H9 (cell line): ENCODE measurements around the gene RAB5IF. TPM values are rescaled to one million over a fixed set of nuclear protein-coding genes. Genes with fewer than 3 reads are reported as not detected.

ENCODE experiments used
- DNase-seq: peaks from one replicate; pipeline ENCODE4 v3.0.0-alpha.2; 2017
- H2AFZ ChIP-seq: one replicate; pipeline ENCODE4 v1.6.1; 2013; ENCODE audit warnings: mild to moderate bottlenecking, low read length, control low read depth, moderate library complexity
- H2AK5ac ChIP-seq: 2 replicates; pipeline ENCODE4 v1.6.1; 2013; ENCODE audit warnings: low read length, control low read depth, mixed read lengths; ENCODE audit not compliant: insufficient read length
- H2BK120ac ChIP-seq: one replicate; pipeline ENCODE4 v1.6.1; 2013; ENCODE audit warnings: low read depth, mild to moderate bottlenecking, low read length, control low read depth, inconsistent platforms; ENCODE audit not compliant: poor library complexity, severe bottlenecking
- H2BK12ac ChIP-seq: 2 replicates; pipeline ENCODE4 v1.6.1; 2013; ENCODE audit warnings: low read length, control low read depth, mixed read lengths, low read depth; ENCODE audit not compliant: insufficient read length
- H2BK15ac ChIP-seq: 2 replicates; pipeline ENCODE4 v1.6.1; 2013; ENCODE audit warnings: low read depth, low read length, control low read depth
- H2BK20ac ChIP-seq: one replicate; pipeline ENCODE4 v1.6.1; 2013; ENCODE audit warnings: low read depth, mild to moderate bottlenecking, low read length, control low read depth, inconsistent platforms; ENCODE audit not compliant: poor library complexity, severe bottlenecking
- H2BK5ac ChIP-seq: 2 replicates; pipeline ENCODE4 v1.6.1; 2013; ENCODE audit warnings: low read length, control low read depth, mixed read lengths; ENCODE audit not compliant: insufficient read length
- H3K14ac ChIP-seq: 2 replicates; pipeline ENCODE4 v1.6.1; 2013; ENCODE audit warnings: low read length, control low read depth; ENCODE audit not compliant: insufficient read depth
- H3K18ac ChIP-seq: 2 replicates; pipeline ENCODE4 v1.6.1; 2013; ENCODE audit warnings: low read depth, mild to moderate bottlenecking, mixed read lengths, low read length, control low read depth; ENCODE audit not compliant: insufficient read length
- H3K23ac ChIP-seq: 2 replicates; pipeline ENCODE4 v1.6.1; 2013; ENCODE audit warnings: low read length, control low read depth, mixed read lengths, low read depth; ENCODE audit not compliant: insufficient read length
- H3K23me2 ChIP-seq: 2 replicates; pipeline ENCODE4 v1.6.1; 2013; ENCODE audit warnings: low read depth, mild to moderate bottlenecking, mixed read lengths, low read length, control low read depth; ENCODE audit not compliant: insufficient read length, poor library complexity, severe bottlenecking
- H3K27ac ChIP-seq: 2 replicates; pipeline ENCODE4 v1.5.1; 2013; ENCODE audit warnings: low read length, control low read depth, mixed read lengths, low read depth; ENCODE audit not compliant: insufficient read length
- H3K27me3 ChIP-seq: 2 replicates; pipeline ENCODE4 v1.6.1; 2013; ENCODE audit warnings: low read length, control low read depth, inconsistent platforms; ENCODE audit not compliant: insufficient read depth
- H3K4ac ChIP-seq: 2 replicates; pipeline ENCODE4 v1.6.1; 2013; ENCODE audit warnings: low read depth, mild to moderate bottlenecking, control low read depth, inconsistent platforms, low read length, moderate library complexity
- H3K4me1 ChIP-seq: 2 replicates; pipeline ENCODE4 v1.6.1; 2013; ENCODE audit warnings: low read length, control low read depth, inconsistent platforms; ENCODE audit not compliant: insufficient read depth
- H3K4me2 ChIP-seq: 2 replicates; pipeline ENCODE4 v1.6.1; 2013; ENCODE audit warnings: low read length, control low read depth, mixed read lengths; ENCODE audit not compliant: insufficient read length, insufficient read depth
- H3K56ac ChIP-seq: 2 replicates; pipeline ENCODE4 v1.6.1; 2013; ENCODE audit warnings: low read depth, mild to moderate bottlenecking, mixed read lengths, low read length, control low read depth; ENCODE audit not compliant: insufficient read length
- H3K79me1 ChIP-seq: 2 replicates; pipeline ENCODE4 v1.6.1; 2013; ENCODE audit warnings: low read depth, mild to moderate bottlenecking, moderate library complexity, low read length, control low read depth, inconsistent platforms; ENCODE audit not compliant: insufficient read depth, poor library complexity, severe bottlenecking
- H3K79me2 ChIP-seq: 2 replicates; pipeline ENCODE4 v1.6.1; 2013; ENCODE audit warnings: low read length, control low read depth, inconsistent platforms; ENCODE audit not compliant: insufficient read depth
- H3K9ac ChIP-seq: 2 replicates; pipeline ENCODE4 v1.6.1; 2013; ENCODE audit warnings: low read length, control low read depth, mixed read lengths; ENCODE audit not compliant: insufficient read length; ENCODE audit errors: extremely low read depth
- H3K9me3 ChIP-seq: one replicate; pipeline ENCODE4 v1.6.1; 2013; ENCODE audit warnings: low read depth, low read length, inconsistent platforms; ENCODE audit not compliant: control insufficient read depth
- H3T11ph ChIP-seq: one replicate; pipeline ENCODE4 v1.6.1; 2013; ENCODE audit warnings: mild to moderate bottlenecking, low read length, control low read depth, inconsistent platforms
- H4K20me1 ChIP-seq: one replicate; pipeline ENCODE4 v1.6.1; 2013; ENCODE audit not compliant: control insufficient read depth, insufficient read length, insufficient read depth
- H4K5ac ChIP-seq: 2 replicates; pipeline ENCODE4 v1.6.1; 2013; ENCODE audit warnings: low read depth, mild to moderate bottlenecking, mixed read lengths, low read length, control low read depth; ENCODE audit not compliant: insufficient read length
- H4K8ac ChIP-seq: replicated peaks from 2 replicates; pipeline ENCODE4 v1.6.1; 2013; ENCODE audit warnings: low read length, control low read depth, mixed read lengths, low read depth; ENCODE audit not compliant: insufficient read length
- H4K91ac ChIP-seq: 2 replicates; pipeline ENCODE4 v1.6.1; 2013; ENCODE audit warnings: low read depth, mild to moderate bottlenecking, moderate library complexity, mixed read lengths, low read length, control low read depth; ENCODE audit not compliant: insufficient read length
- H3K27ac Mint-ChIP-seq, 3 experiments: 2 replicates in 2 of 3; 3 replicates in 1 of 3; pipeline ENCODE4 v1.8.0; 2020 to 2021; ENCODE audit warnings: mixed read lengths in 3 of 3, mild to moderate bottlenecking in 1 of 3, moderate library complexity in 1 of 3
- H3K27me3 Mint-ChIP-seq: 2 replicates; pipeline ENCODE4 v1.8.0; 2021; ENCODE audit warnings: low read depth, mild to moderate bottlenecking, moderate library complexity, mixed read lengths
- H3K36me3 Mint-ChIP-seq, 3 experiments: 2 replicates in 2 of 3; 3 replicates in 1 of 3; pipeline ENCODE4 v1.8.0; 2020 to 2021; ENCODE audit warnings: low read depth in 3 of 3, mixed read lengths in 3 of 3; ENCODE audit not compliant: insufficient read depth in 1 of 3
- H3K4me1 Mint-ChIP-seq, 2 experiments: 2 replicates each; pipeline ENCODE4 v1.8.0; 2020; ENCODE audit warnings: mixed read lengths in 2 of 2
- H3K4me3 Mint-ChIP-seq, 2 experiments: 2 replicates in 1 of 2; 3 replicates in 1 of 2; pipeline ENCODE4 v1.8.0; 2020 to 2021; ENCODE audit warnings: mild to moderate bottlenecking in 2 of 2, mixed read lengths in 2 of 2, moderate library complexity in 1 of 2
- H3K9me3 Mint-ChIP-seq, 2 experiments: 2 replicates in 1 of 2; 3 replicates in 1 of 2; pipeline ENCODE4 v1.8.0; 2020; ENCODE audit warnings: mild to moderate bottlenecking in 2 of 2, mixed read lengths in 2 of 2, moderate library complexity in 1 of 2
- CTCF ChIP-seq: fragments of 200-600 bp; sonication (generic); conservative IDR thresholded peaks from 3 replicates; pipeline ENCODE4 v1.8.0; 2021; ENCODE audit warnings: antibody characterized with exemption, mild to moderate bottlenecking
- WGBS: extraction: QIAGEN DNeasy Blood & Tissue Kit; methylation state at CpG from one replicate; pipeline ENCODE4 v1.1.7; 2013; ENCODE audit warnings: missing lambda C conversion rate, low lambda C conversion rate, mixed read lengths; ENCODE audit not compliant: insufficient read length; ENCODE audit errors: extremely low coverage; 5-methylcytosine and 5-hydroxymethylcytosine counted together
- total RNA-seq: library from RNA; stranded (reverse); gene quantifications from 2 replicates; pipeline ENCODE4 v1.2.1, GENCODE V29; 2021

RAB5IF gene
- total RNA-seq, 1 experiment from 2014 or later, result 96.5 TPM

- no peak overlapping the region for H2BK15ac ChIP-seq
- no peak overlapping the region for H3K4me3 Mint-ChIP-seq
Observed at GRCh38 chr20:36579996-36580545, 25.5 kb upstream of the RAB5IF start.

More at GRCh38 chr20:36579996-36580545, 25.5 kb upstream of the RAB5IF start:
- no peak overlapping the region for H2BK12ac ChIP-seq
- H3K23ac ChIP-seq, result no peak overlapping the region
- H3K9ac ChIP-seq, result no peak overlapping the region
- H3K79me2 ChIP-seq, result peaks cover 12% of the 10 kb centered on the region; the same call in 1 of the 2 replicates
- H3K27ac Mint-ChIP-seq, result peak overlapping the region in 2 of 3 experiments; percentile 21 to 42; a peak in 1 of 7 replicates
- H3K23me2 ChIP-seq, result peaks cover under 1% of the 10 kb centered on the region
- H3K27me3 Mint-ChIP-seq, result no peaks in the 10 kb centered on the region
- H3K79me1 ChIP-seq, result no peaks in the 10 kb centered on the region
- peaks cover 28 to 32% of the 10 kb centered on the region in 2 experiments for H3K4me1 Mint-ChIP-seq
- H4K8ac ChIP-seq, result no peak overlapping the region
- WGBS, result no CpG with 5 or more reads among the region's 2 CpGs
- no peaks in the 10 kb centered on the region for H3K27me3 ChIP-seq
- no peak overlapping the region; the same call in 1 of the 2 replicates for H3K14ac ChIP-seq
- H2BK5ac ChIP-seq, result no peak overlapping the region
- H4K20me1 ChIP-seq, result no peaks in the 10 kb centered on the region
- no peak overlapping the region for H4K5ac ChIP-seq
- no peak overlapping the region for H3T11ph ChIP-seq
- no peaks in the 10 kb centered on the region; a peak in 1 of 5 replicates for H3K9me3 Mint-ChIP-seq
- H3K36me3 Mint-ChIP-seq, result peaks cover 30 to 54% (median 45%) of the 10 kb centered on the region in 3 experiments
- no peaks in the 10 kb centered on the region for H3K9me3 ChIP-seq
- DNase-seq, result no peak
- H3K4ac ChIP-seq, result no peak overlapping the region
- H3K27ac ChIP-seq, result no peak overlapping the region
- H3K4me2 ChIP-seq, result no peak overlapping the region
- peaks cover 5% of the 10 kb centered on the region; the same call in 1 of the 2 replicates for H3K4me1 ChIP-seq
- no peak overlapping the region for H3K18ac ChIP-seq
- no peak overlapping the region for H2AFZ ChIP-seq
- TF ChIP-seq CTCF, result no peak
- H2AK5ac ChIP-seq, result no peak overlapping the region
- H2BK120ac ChIP-seq, result no peak overlapping the region
- H4K91ac ChIP-seq, result no peak overlapping the region
- H3K56ac ChIP-seq, result no peak overlapping the region
- H2BK20ac ChIP-seq, result no peak overlapping the region
